ENCODE measurements around the gene DLX1.

The DLX1 gene

DNA sequence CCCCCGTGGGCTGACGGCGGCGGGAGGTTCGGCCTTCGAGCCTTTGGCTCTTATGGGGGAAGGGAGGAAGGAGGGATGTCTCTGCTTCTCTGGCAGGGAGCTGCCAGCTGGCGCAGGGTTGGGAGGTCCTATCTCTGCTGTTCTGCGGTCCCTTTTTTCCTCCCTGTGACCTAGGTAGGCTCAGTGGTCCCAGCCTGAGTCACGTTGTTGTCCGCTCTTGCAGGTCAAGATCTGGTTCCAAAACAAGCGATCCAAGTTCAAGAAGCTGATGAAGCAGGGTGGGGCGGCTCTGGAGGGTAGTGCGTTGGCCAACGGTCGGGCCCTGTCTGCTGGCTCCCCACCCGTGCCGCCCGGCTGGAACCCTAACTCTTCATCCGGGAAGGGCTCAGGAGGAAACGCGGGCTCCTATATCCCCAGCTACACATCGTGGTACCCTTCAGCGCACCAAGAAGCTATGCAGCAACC is 2.5 kb downstream of the DLX1 start:
- DNase-seq = peak; percentile 75

DNA sequence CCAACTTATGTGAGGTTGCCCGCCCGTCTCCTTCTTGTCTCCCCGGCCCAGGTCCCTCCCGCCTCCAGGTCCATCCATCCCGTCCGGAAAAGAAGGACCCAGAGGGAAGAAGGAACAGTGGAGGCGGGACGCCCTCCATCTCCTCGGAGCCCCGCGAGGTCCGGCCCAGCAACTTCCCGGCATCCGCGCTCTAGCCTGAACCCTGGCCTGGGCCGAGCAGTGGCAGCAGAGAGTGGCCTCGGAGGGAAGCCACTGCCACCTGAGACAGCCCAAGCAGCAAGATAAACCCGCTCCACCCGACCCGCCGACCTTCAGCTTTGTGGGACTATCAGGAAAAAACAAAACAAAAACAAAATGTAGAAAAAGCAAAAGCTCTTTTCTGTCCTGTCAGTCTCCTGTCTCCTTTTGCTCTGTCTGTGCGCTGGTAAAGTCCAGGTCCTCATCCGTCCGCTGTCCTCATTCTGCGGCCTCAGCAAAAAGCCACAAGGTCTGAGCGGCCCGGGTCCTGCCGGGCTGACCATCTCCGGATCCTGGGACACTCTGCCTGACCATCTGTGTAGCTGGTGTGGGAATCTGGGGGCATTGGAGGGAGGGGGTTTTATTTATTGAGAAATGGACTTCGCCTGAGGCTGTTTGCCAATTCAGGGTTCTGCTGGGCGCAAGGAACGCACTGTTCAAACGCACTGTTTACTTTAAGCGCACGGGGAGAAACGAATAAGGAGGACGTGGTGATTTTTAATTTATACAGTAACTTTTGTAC is 3.1 kb downstream of the DLX1 start:
- peak; percentile 76 for DNase-seq

- no peak for DNase-seq
Measured at GRCh38 chr2:172089005-172089504, 3.7 kb downstream of the DLX1 start.

DNA sequence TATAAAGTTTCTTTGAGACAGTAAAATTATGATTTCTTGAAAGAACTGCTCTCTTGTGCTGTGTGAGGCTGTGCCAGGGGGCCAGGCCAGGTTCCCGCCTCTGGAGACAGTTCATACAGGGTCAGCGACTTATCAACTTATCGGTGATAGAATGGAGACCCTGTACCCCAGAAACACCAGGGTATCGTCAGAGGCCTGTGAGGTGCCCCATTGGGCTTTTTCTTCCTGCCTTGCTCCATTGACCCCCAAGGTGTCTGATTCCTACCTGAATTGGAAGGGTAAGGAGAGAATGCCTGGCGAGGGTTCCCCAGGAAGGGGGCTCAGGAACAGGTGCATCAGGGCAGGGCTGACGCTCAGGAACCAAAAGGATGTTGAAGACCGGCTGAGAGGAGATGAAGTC is 4.3 kb downstream of the DLX1 start:
- DNase-seq = peak; percentile 48

DNA sequence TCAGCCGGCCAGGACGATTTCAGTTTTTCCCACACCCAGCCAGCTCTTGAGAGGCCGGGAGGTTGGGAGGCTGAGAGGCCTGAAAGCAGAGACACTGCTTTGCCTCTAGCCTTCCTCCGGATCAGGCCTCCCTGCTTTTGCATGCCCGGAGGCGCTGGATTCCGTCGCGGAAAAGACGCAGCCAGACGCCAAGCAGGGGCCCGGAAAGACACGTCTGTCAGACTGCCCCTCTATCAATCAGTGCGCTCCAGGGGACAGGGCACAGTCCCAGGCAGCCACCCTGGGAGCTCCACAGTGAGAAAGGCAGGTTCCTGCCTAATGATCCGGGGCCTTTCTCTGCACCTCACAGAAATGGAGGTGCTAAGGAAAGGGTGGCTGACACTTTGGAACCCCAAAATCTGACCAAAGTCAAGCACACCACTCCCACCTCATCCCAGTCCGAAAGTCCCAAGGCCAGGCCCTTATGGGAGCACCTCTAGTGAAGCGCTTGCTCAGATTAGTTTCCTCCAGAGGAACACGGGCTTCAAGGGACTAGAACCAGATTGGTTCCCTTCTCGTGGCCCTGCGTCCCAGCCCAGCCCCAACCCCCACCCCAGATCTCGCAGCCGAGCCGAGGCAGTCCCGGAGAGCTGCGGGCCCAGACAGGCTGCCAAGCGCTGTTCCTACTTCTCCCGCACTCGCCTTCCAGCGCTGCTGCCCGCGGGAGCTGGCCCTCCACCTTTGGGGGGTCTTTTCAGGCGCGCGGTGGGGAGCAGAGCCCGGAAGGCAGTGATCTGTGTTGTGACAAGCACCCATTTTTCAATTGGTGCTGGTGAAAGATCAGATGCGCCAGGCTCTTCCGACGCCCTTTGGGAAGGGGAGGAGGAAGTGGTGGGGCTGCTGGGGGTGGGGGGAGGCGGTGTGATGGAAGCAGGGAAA is 5.0 kb downstream of the DLX1 start:
- peak; percentile 67 for DNase-seq

- peak; percentile 70 for DNase-seq
Measured at GRCh38 chr2:172091000-172091641, 5.8 kb downstream of the DLX1 start.

- peak; percentile 70 for DNase-seq
Measured at GRCh38 chr2:172091761-172092566, 6.7 kb downstream of the DLX1 start.

GRCh38 chr2:172092716-172093415 is 7.6 kb downstream of the DLX1 start:
- peak; percentile 76 for DNase-seq

GRCh38 chr2:172093416-172094293 is 8.3 kb downstream of the DLX1 start:
- DNase-seq = peak; percentile 79

DNA sequence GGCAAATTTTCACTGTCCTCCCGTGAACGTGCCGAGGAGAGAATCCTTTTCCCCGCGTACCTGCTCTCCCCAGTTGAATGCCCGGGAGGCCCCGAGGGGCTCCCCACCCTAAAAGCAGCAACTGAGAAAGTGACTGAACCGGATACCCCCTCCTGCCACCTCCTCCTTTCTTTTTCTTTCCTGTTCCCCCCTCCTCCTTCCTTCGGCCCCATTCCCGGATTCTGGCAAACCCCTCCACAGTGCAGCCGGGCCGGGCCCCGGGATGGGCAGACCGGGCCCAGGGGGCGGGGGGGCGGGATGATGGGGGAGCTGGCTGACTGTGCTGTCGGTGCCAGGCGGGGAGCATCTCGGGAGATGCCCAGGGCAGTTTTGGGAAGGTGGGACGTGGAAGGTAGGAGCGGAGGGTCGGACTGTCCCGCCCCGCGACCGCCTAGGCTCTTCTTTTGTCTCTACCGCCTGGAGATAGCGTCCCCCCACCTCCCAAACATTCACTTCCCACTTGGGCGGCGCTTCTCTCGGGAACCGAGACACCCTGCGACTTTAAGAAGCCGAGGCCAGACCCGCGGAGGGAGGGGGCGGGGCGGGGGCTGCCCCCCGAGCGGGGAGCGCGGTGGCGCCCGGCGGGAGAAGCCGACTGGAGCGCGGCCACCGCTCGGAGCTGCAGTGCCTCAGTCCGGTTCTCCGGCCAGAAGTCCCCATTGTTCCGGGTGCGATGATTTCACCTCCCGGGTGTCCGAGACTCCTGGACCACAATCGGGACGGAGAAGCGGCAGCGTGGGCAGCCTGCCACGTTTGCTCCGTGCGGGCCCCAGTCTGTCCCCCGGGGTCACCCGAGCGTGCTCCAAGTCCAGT is 9.2 kb downstream of the DLX1 start:
- peak; percentile 75 for DNase-seq

DNA sequence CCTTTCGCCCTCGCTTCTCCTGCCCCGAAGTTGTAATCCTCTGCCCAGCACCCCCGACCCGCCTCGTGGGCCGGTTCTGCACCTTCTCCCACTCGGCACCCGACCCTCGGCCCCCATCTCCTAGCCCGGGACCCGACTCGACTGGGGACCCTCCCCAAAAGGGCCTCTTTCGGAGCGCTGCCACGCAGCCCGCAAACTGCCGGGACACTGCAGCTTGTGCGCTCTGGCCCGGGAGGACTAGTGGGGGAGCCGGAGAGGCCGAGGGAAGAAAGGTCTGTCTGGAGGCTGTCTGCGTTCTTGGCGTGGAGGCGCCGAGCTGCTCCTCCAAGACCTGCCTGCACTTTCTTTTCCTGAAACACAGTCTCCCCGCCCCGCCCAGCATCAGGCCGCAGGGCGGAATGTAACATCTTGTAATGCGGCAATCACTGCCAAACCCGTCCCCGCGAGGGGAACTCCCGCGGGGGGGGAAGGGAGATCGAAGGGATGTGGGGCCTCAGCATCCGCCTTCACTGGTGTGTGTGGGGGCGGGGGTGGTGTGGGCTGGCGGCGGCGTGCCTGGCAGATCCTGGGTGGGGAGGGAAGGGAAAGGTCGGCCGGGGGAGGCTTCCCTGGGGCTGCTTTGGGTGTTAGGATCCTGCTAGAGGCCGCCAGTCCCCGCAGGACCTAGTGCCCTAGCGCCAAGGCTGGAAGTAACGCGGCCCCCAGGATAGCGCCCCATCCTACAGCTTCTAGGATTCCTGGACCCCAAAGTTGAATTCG is 10.0 kb downstream of the DLX1 start:
- DNase-seq = peak; percentile 86

- peak; percentile 77 for DNase-seq
Measured at GRCh38 chr2:172095905-172096625, 10.8 kb downstream of the DLX1 start.

- peak; percentile 81 for DNase-seq
Measured at GRCh38 chr2:172096626-172097547, 11.6 kb downstream of the DLX1 start.

DNA sequence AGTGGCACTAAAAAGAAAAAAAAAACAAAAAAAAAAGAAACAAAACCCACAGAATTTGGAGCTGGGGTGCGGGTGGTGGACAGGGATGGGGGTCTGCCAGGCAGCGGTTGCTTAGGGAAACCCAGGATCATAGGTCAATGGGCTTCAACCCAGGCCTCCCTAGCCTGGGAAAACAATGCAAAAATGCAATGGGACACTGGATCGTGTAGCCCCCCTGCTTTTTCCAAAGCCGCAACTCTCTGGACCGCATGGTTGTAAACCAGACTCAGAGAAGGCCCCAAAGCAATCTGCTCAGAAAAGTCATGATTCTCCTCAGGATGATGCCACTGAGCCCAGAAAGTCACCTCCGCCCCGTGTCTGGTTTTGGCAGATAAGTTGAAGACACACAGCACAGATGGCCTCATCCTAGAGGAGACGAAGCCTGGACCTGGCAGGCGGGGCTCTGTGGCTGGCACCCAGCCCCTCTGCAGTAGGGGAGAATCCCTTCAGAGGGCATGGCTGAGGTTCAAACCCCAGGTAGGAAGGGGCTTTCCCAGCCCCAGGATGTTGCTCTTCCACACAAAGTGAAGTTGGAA is 12.3 kb downstream of the DLX1 start:
- DNase-seq = peak; percentile 40

DNA sequence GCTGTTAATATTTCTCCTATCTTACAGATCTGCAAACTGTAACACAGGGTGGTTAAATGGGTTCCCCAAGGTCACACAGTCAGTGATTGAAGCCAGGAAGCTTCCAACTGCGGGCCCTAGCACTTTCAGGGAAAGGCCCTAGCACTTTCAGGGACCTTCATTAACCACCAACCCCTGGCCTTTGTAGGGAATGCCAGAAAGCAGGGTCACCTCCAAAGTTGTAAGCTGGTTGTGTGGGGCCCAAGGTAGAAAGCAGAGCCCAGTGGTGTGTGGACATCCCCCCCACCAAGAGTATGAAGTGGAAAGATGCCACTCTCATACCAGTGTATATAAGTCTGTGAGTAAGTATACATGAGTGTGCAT is 13.0 kb downstream of the DLX1 start:
- no peak for DNase-seq

DNA sequence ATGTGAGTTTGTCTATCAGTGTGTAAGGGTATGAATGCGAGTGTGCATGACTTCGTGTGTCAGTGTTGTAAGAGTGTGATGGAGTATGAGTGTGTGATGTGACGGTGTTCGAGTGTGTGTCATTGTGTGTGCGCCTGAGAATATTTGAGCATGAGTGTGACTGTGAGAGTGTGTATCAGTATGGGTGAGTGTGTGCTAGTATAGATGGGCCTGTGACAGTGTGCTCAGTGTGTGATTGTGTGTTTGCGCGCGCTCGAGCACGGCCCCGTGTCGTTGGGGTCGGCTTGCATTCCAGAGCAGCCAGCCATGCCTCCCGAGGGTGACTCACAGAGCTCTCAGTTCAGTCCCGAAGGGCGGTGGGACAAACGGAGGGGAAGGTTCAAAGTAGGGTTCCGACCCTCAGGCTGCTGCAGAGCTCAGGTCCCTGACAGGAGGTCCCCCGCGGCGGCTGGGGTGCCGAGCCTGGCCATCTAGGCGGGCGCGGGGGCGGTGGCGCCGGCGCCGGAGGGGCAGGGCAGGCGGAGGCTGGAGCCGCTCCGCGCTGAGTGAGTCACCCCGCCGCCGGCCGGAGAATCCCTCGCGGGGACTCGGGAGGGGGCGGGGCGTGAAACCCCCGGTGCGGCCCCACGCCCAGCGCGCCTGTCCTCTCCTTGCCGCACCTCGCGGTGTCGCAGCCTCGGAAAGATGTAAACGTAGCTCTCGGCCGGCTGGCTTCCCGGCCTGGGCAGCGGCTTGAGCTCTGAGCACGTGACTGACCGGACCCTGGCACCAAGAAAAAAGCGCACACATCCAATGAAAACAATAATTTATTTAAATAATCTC is 13.6 kb downstream of the DLX1 start:
- DNase-seq = peak; percentile 82

Measured in eye (tissue), 1 donor.